ENCODE results near the gene GGACT.

GGACT gene

GRCh38 chr13:100559886-100560285 lies 28.7 kb downstream of the GGACT start:
- no peaks in the 10 kb centered on the region for H3K36me3 Mint-ChIP-seq (ENCODE audit: low read depth)
- no peaks in the 10 kb centered on the region for H3K4me1 Mint-ChIP-seq (ENCODE audit: low read depth)
- H3K9me3 Mint-ChIP-seq: no peaks in the 10 kb centered on the region
- DNase-seq (ENCODE audit: low spot score): no peak
- no peak overlapping the region for H3K4me3 Mint-ChIP-seq
- peaks cover 3% of the 10 kb centered on the region for H3K27me3 Mint-ChIP-seq (ENCODE audit: low read depth)
- H3K27ac Mint-ChIP-seq: no peak overlapping the region

GRCh38 chr13:100552755-100553154 lies 35.8 kb downstream of the GGACT start:
- Mint-ChIP-seq H3K36me3 (ENCODE audit: low read depth) (no peaks in the 10 kb centered on the region), H3K9me3 (no peaks in the 10 kb centered on the region), H3K4me3 (no peak overlapping the region), H3K27ac (no peak overlapping the region), H3K4me1 (ENCODE audit: low read depth) (no peaks in the 10 kb centered on the region), H3K27me3 (ENCODE audit: low read depth) (peaks cover 3% of the 10 kb centered on the region)
- DNase-seq (ENCODE audit: low spot score): no peak

GRCh38 chr13:100549316-100549715 lies 39.3 kb downstream of the GGACT start:
- no peaks in the 10 kb centered on the region for H3K4me1 Mint-ChIP-seq (ENCODE audit: low read depth)
- H3K9me3 Mint-ChIP-seq: no peaks in the 10 kb centered on the region
- no peaks in the 10 kb centered on the region for H3K36me3 Mint-ChIP-seq (ENCODE audit: low read depth)
- H3K27ac Mint-ChIP-seq: no peak overlapping the region
- H3K4me3 Mint-ChIP-seq: no peak overlapping the region
- H3K27me3 Mint-ChIP-seq (ENCODE audit: low read depth): no peaks in the 10 kb centered on the region
- no peak for DNase-seq (ENCODE audit: low spot score)

- no peak for DNase-seq (ENCODE audit: low spot score)
- no peaks in the 10 kb centered on the region for H3K9me3 Mint-ChIP-seq
- no peaks in the 10 kb centered on the region for H3K36me3 Mint-ChIP-seq (ENCODE audit: low read depth)
- H3K27me3 Mint-ChIP-seq (ENCODE audit: low read depth): no peaks in the 10 kb centered on the region
- H3K27ac Mint-ChIP-seq: no peak overlapping the region
- no peak overlapping the region for H3K4me3 Mint-ChIP-seq
- H3K4me1 Mint-ChIP-seq (ENCODE audit: low read depth): peaks cover 2% of the 10 kb centered on the region
Measured at GRCh38 chr13:100547791-100548201, 40.8 kb downstream of the GGACT start.

GRCh38 chr13:100546713-100547405 lies 41.7 kb downstream of the GGACT start:
- H3K36me3 Mint-ChIP-seq (ENCODE audit: low read depth): no peaks in the 10 kb centered on the region
- H3K4me3 Mint-ChIP-seq: no peak overlapping the region
- no peak overlapping the region for H3K27ac Mint-ChIP-seq
- no peaks in the 10 kb centered on the region for H3K9me3 Mint-ChIP-seq
- DNase-seq (ENCODE audit: low spot score): no peak
- H3K27me3 Mint-ChIP-seq (ENCODE audit: low read depth): peaks cover 3% of the 10 kb centered on the region
- H3K4me1 Mint-ChIP-seq (ENCODE audit: low read depth): peaks cover 6% of the 10 kb centered on the region

- Mint-ChIP-seq H3K36me3 (ENCODE audit: low read depth) (no peaks in the 10 kb centered on the region), H3K4me3 (no peak overlapping the region), H3K4me1 (ENCODE audit: low read depth) (peaks cover 6% of the 10 kb centered on the region), H3K27me3 (ENCODE audit: low read depth) (peaks cover 3% of the 10 kb centered on the region), H3K27ac (no peak overlapping the region), H3K9me3 (no peaks in the 10 kb centered on the region)
- no peak for DNase-seq (ENCODE audit: low spot score)
Measured at GRCh38 chr13:100545684-100546061, 42.9 kb downstream of the GGACT start.

- Mint-ChIP-seq H3K4me1 (ENCODE audit: low read depth) (peaks cover 9% of the 10 kb centered on the region), H3K27ac (no peak overlapping the region), H3K36me3 (ENCODE audit: low read depth) (peaks cover 2% of the 10 kb centered on the region), H3K27me3 (ENCODE audit: low read depth) (peaks cover 6% of the 10 kb centered on the region), H3K9me3 (no peaks in the 10 kb centered on the region), H3K4me3 (no peak overlapping the region)
- DNase-seq (ENCODE audit: low spot score): no peak
Measured at GRCh38 chr13:100544866-100545683, 43.5 kb downstream of the GGACT start.

GRCh38 chr13:100543872-100544602 lies 44.6 kb downstream of the GGACT start:
- H3K27me3 Mint-ChIP-seq (ENCODE audit: low read depth): peaks cover 8% of the 10 kb centered on the region

GRCh38 chr13:100542826-100543156 lies 45.8 kb downstream of the GGACT start:
- H3K36me3 Mint-ChIP-seq (ENCODE audit: low read depth): peaks cover 2% of the 10 kb centered on the region
- no peak overlapping the region for H3K4me3 Mint-ChIP-seq
- peaks cover 21% of the 10 kb centered on the region for H3K4me1 Mint-ChIP-seq (ENCODE audit: low read depth)
- H3K27ac Mint-ChIP-seq: no peak overlapping the region
- H3K9me3 Mint-ChIP-seq: no peaks in the 10 kb centered on the region
- no peak for DNase-seq (ENCODE audit: low spot score)
- H3K27me3 Mint-ChIP-seq (ENCODE audit: low read depth): peaks cover 8% of the 10 kb centered on the region

More at GRCh38 chr13:100543872-100544602, 44.6 kb downstream of the GGACT start:
- DNase-seq (ENCODE audit: low spot score): no peak
- H3K36me3 Mint-ChIP-seq (ENCODE audit: low read depth): peaks cover 2% of the 10 kb centered on the region
- no peak overlapping the region for H3K4me3 Mint-ChIP-seq
- peaks cover 14% of the 10 kb centered on the region for H3K4me1 Mint-ChIP-seq (ENCODE audit: low read depth)
- H3K9me3 Mint-ChIP-seq: no peaks in the 10 kb centered on the region
- H3K27ac Mint-ChIP-seq: no peak overlapping the region

- Mint-ChIP-seq H3K4me1 (ENCODE audit: low read depth) (peaks cover 27% of the 10 kb centered on the region), H3K9me3 (no peaks in the 10 kb centered on the region), H3K36me3 (ENCODE audit: low read depth) (peaks cover 2% of the 10 kb centered on the region), H3K4me3 (no peak overlapping the region), H3K27ac (no peak overlapping the region), H3K27me3 (ENCODE audit: low read depth) (peaks cover 8% of the 10 kb centered on the region)
- no peak for DNase-seq (ENCODE audit: low spot score)
Measured at GRCh38 chr13:100541897-100542825, 46.4 kb downstream of the GGACT start.

- Mint-ChIP-seq H3K4me1 (ENCODE audit: low read depth) (peaks cover 28% of the 10 kb centered on the region), H3K27ac (no peak overlapping the region), H3K27me3 (ENCODE audit: low read depth) (peaks cover 8% of the 10 kb centered on the region), H3K9me3 (no peaks in the 10 kb centered on the region), H3K36me3 (ENCODE audit: low read depth) (peaks cover 2% of the 10 kb centered on the region), H3K4me3 (no peak overlapping the region)
- no peak for DNase-seq (ENCODE audit: low spot score)
Measured at GRCh38 chr13:100540621-100541020, 48.0 kb downstream of the GGACT start.

GRCh38 chr13:100537951-100538462 lies 50.6 kb downstream of the GGACT start:
- H3K27me3 Mint-ChIP-seq (ENCODE audit: low read depth): peaks cover 12% of the 10 kb centered on the region
- peaks cover 2% of the 10 kb centered on the region for H3K36me3 Mint-ChIP-seq (ENCODE audit: low read depth)
- H3K27ac Mint-ChIP-seq: no peak overlapping the region
- H3K4me3 Mint-ChIP-seq: peak overlapping the region; percentile 32
- H3K4me1 Mint-ChIP-seq (ENCODE audit: low read depth): peaks cover 28% of the 10 kb centered on the region
- DNase-seq (ENCODE audit: low spot score): no peak
- H3K9me3 Mint-ChIP-seq: no peaks in the 10 kb centered on the region

GRCh38 chr13:100537486-100537885 lies 51.1 kb downstream of the GGACT start:
- Mint-ChIP-seq H3K4me3 (peak overlapping the region; percentile 24), H3K27ac (no peak overlapping the region), H3K36me3 (ENCODE audit: low read depth) (peaks cover 2% of the 10 kb centered on the region), H3K9me3 (no peaks in the 10 kb centered on the region), H3K27me3 (ENCODE audit: low read depth) (peaks cover 12% of the 10 kb centered on the region), H3K4me1 (ENCODE audit: low read depth) (peaks cover 23% of the 10 kb centered on the region)
- DNase-seq (ENCODE audit: low spot score): no peak
